NCI-H2081 (cell line): Measurements from ENCODE around the gene NR2F2.

Experiments
- DNase-seq, 2 experiments: peaks; one replicate each; lab custom pipeline; 2025; lab: John Stamatoyannopoulos, UW

Gene NR2F2

GRCh38 chr15:96330450-96331143, at the start of gene NR2F2:
Gene NR2F2, plus strand, starts transcription at chr15:96330700. Its CDS starts 1,406 bp downstream, at chr15:96332106.
- DNase-seq = peak; percentile 95 to 98

- DNase-seq = no peak
Observed at GRCh38 chr15:96285305-96285704, 45.2 kb upstream of the NR2F2 start.

- no peak for DNase-seq
Observed at GRCh38 chr15:96285729-96286254, 44.7 kb upstream of the NR2F2 start.

- no peak for DNase-seq
Observed at GRCh38 chr15:96290679-96291078, 39.8 kb upstream of the NR2F2 start.

- DNase-seq = no peak
Observed at GRCh38 chr15:96292635-96293034, 37.9 kb upstream of the NR2F2 start.

GRCh38 chr15:96293441-96293840, 37.1 kb upstream of the NR2F2 start:
- no peak for DNase-seq

- no peak for DNase-seq
Observed at GRCh38 chr15:96294766-96295165, 35.7 kb upstream of the NR2F2 start.

GRCh38 chr15:96296264-96296663, 34.2 kb upstream of the NR2F2 start:
- DNase-seq = no peak

GRCh38 chr15:96297783-96298182, 32.7 kb upstream of the NR2F2 start:
- DNase-seq = no peak

GRCh38 chr15:96298217-96298616, 32.3 kb upstream of the NR2F2 start:
- no peak for DNase-seq

- DNase-seq = no peak
Observed at GRCh38 chr15:96300836-96301235, 29.7 kb upstream of the NR2F2 start.

- peak; percentile 6 to 7 for DNase-seq
Observed at GRCh38 chr15:96303503-96304056, 26.9 kb upstream of the NR2F2 start.

GRCh38 chr15:96304839-96305238, 25.7 kb upstream of the NR2F2 start:
- no peak for DNase-seq

GRCh38 chr15:96306321-96306720, 24.2 kb upstream of the NR2F2 start:
- no peak for DNase-seq

GRCh38 chr15:96307856-96308394, 22.6 kb upstream of the NR2F2 start:
- no peak for DNase-seq

- DNase-seq = no peak
Observed at GRCh38 chr15:96309143-96309660, 21.3 kb upstream of the NR2F2 start.

- DNase-seq = no peak
Observed at GRCh38 chr15:96311256-96311955, 19.1 kb upstream of the NR2F2 start.

GRCh38 chr15:96311956-96312294, 18.6 kb upstream of the NR2F2 start:
- no peak for DNase-seq

GRCh38 chr15:96312641-96313335, 17.7 kb upstream of the NR2F2 start:
- DNase-seq = no peak

- DNase-seq = no peak
Observed at GRCh38 chr15:96314518-96314917, 16.0 kb upstream of the NR2F2 start.

GRCh38 chr15:96314963-96315362, 15.5 kb upstream of the NR2F2 start:
- DNase-seq = no peak
